8988T (cell line): ENCODE data around the gene ANKRD44.
"Not testable (repeated sequence)": the region's sequence is repeated elsewhere in the genome, so short reads cannot be mapped to it uniquely, and the experiment has no call there.

Source experiments
- DNase-seq: peaks from one replicate; pipeline ENCODE4 v3.0.0; 2011

Gene ANKRD44

GRCh38 chr2:197315371-197315770 is 4.8 kb upstream of the ANKRD44 start:
- no peak for DNase-seq

GRCh38 chr2:197312186-197312585 is 1.6 kb upstream of the ANKRD44 start:
- DNase-seq: no peak

GRCh38 chr2:197311421-197312033 is 947 bp upstream of the ANKRD44 start:
- DNase-seq: no peak

GRCh38 chr2:197310987-197311420 is 424 bp upstream of the ANKRD44 start:
- no peak for DNase-seq

GRCh38 chr2:197309691-197310231 is 819 bp downstream of the ANKRD44 start:
- DNase-seq: no peak

- no peak for DNase-seq
These were observed 1.4 kb downstream of the ANKRD44 start for GRCh38 chr2:197308996-197309690.

GRCh38 chr2:197308585-197308984 is 2.0 kb downstream of the ANKRD44 start:
- DNase-seq: no peak

- DNase-seq: no peak
These were observed 2.6 kb downstream of the ANKRD44 start for GRCh38 chr2:197307933-197308521.

GRCh38 chr2:197307236-197307932 is 3.2 kb downstream of the ANKRD44 start:
- DNase-seq: no peak

GRCh38 chr2:197306696-197307040 is 3.9 kb downstream of the ANKRD44 start:
- no peak for DNase-seq

- DNase-seq: no peak
These were observed 4.4 kb downstream of the ANKRD44 start for GRCh38 chr2:197306024-197306695.

GRCh38 chr2:197304556-197305011 is 6.0 kb downstream of the ANKRD44 start:
- DNase-seq: no peak

GRCh38 chr2:197300139-197300538 is 10.4 kb downstream of the ANKRD44 start:
- DNase-seq: no peak

GRCh38 chr2:197298609-197299008 is 12.0 kb downstream of the ANKRD44 start:
- no peak for DNase-seq

- DNase-seq: no peak
These were observed 12.7 kb downstream of the ANKRD44 start for GRCh38 chr2:197297772-197298318.

- DNase-seq: no peak
These were observed 13.3 kb downstream of the ANKRD44 start for GRCh38 chr2:197297266-197297665.

- no peak for DNase-seq
These were observed 13.7 kb downstream of the ANKRD44 start for GRCh38 chr2:197296835-197297234.

- no peak for DNase-seq
These were observed 16.3 kb downstream of the ANKRD44 start for GRCh38 chr2:197294260-197294659.

GRCh38 chr2:197293252-197294007 is 17.1 kb downstream of the ANKRD44 start:
- DNase-seq: no peak

GRCh38 chr2:197292619-197293018 is 18.0 kb downstream of the ANKRD44 start:
- DNase-seq: no peak

- not testable (repeated sequence) for DNase-seq
These were observed 23.0 kb downstream of the ANKRD44 start for GRCh38 chr2:197287596-197287932.
